ENCODE measurements around the gene ZNF10.

Gene ZNF10

GRCh38 chr12:133107121-133107520 lies 23.3 kb upstream of the ZNF10 start:
- no peak overlapping the region for H3K4me3 ChIP-seq (replicated peaks; ENCODE audit: low read depth, low read length)
- DNase-seq (ENCODE audit: extremely low read depth, insufficient read length): no peak
- no peak for TF ChIP-seq CTCF (IDR thresholded peaks at IDR 0.05; ENCODE audit: insufficient read depth, low read length, poor library complexity, severe bottlenecking)
- H3K27me3 ChIP-seq (replicated peaks; ENCODE audit: control insufficient read depth, insufficient read depth, low read length): no peaks in the 10 kb centered on the region
- H3K36me3 ChIP-seq (ENCODE audit: control insufficient read depth, insufficient read depth, low read length): peaks cover 5% of the 10 kb centered on the region; the same call in 1 of the 2 replicates

- no peak overlapping the region for H3K4me3 ChIP-seq (replicated peaks; ENCODE audit: low read depth, low read length)
- TF ChIP-seq CTCF (IDR thresholded peaks at IDR 0.05; ENCODE audit: insufficient read depth, low read length, poor library complexity, severe bottlenecking): no peak
- H3K36me3 ChIP-seq (ENCODE audit: control insufficient read depth, insufficient read depth, low read length): peaks cover 5% of the 10 kb centered on the region; the same call in 1 of the 2 replicates
- no peaks in the 10 kb centered on the region for H3K27me3 ChIP-seq (replicated peaks; ENCODE audit: control insufficient read depth, insufficient read depth, low read length)
- DNase-seq (ENCODE audit: extremely low read depth, insufficient read length): no peak
These were observed 22.3 kb upstream of the ZNF10 start for GRCh38 chr12:133108150-133108549.

- Histone ChIP-seq H3K27me3 (replicated peaks; ENCODE audit: control insufficient read depth, insufficient read depth, low read length) (no peaks in the 10 kb centered on the region), H3K4me3 (replicated peaks; ENCODE audit: low read depth, low read length) (no peak overlapping the region), H3K36me3 (ENCODE audit: control insufficient read depth, insufficient read depth, low read length) (no peaks in the 10 kb centered on the region; the same call in 1 of the 2 replicates)
- no peak for TF ChIP-seq CTCF (IDR thresholded peaks at IDR 0.05; ENCODE audit: insufficient read depth, low read length, poor library complexity, severe bottlenecking)
- DNase-seq (ENCODE audit: extremely low read depth, insufficient read length): no peak
These were observed 9.8 kb upstream of the ZNF10 start for GRCh38 chr12:133120385-133121191.

- DNase-seq (ENCODE audit: extremely low read depth, insufficient read length): no peak
- no peak for TF ChIP-seq CTCF (IDR thresholded peaks at IDR 0.05; ENCODE audit: insufficient read depth, low read length, poor library complexity, severe bottlenecking)
- no peaks in the 10 kb centered on the region for H3K27me3 ChIP-seq (replicated peaks; ENCODE audit: control insufficient read depth, insufficient read depth, low read length)
- H3K4me3 ChIP-seq (replicated peaks; ENCODE audit: low read depth, low read length): no peak overlapping the region
- H3K36me3 ChIP-seq (ENCODE audit: control insufficient read depth, insufficient read depth, low read length): no peaks in the 10 kb centered on the region; the same call in 1 of the 2 replicates
These were observed 5.8 kb upstream of the ZNF10 start for GRCh38 chr12:133124674-133125073.

- H3K36me3 ChIP-seq (ENCODE audit: control insufficient read depth, insufficient read depth, low read length): no peaks in the 10 kb centered on the region; the same call in 1 of the 2 replicates
- DNase-seq (ENCODE audit: extremely low read depth, insufficient read length): no peak
- TF ChIP-seq CTCF (IDR thresholded peaks at IDR 0.05; ENCODE audit: insufficient read depth, low read length, poor library complexity, severe bottlenecking): no peak
- H3K27me3 ChIP-seq (replicated peaks; ENCODE audit: control insufficient read depth, insufficient read depth, low read length): no peaks in the 10 kb centered on the region
- peak overlapping the region; percentile 87 for H3K4me3 ChIP-seq (replicated peaks; ENCODE audit: low read depth, low read length)
These were observed 924 bp upstream of the ZNF10 start for GRCh38 chr12:133129368-133130037.
